Occipital lobe (tissue), 2 donors: ENCODE data around the gene AMACR. TPM values are rescaled to one million over a fixed set of nuclear protein-coding genes. Genes with fewer than 3 reads are reported as not detected.

Source experiments
- small RNA-seq: library from RNA; depleted of rRNA; stranded (forward); fragments of <200 nt; gene quantifications from one replicate; pipeline ENCODE3, GENCODE V24; 2014
- total RNA-seq: library from RNA; depleted of rRNA; stranded (reverse); fragments of >200 nt; gene quantifications from one replicate; pipeline ENCODE4 v1.2.3, GENCODE V29; 2014

Gene AMACR
- total RNA-seq, 1 donor from 2014 or later = 10.6 TPM

Small RNA genes lying within 50 kb of the gene (small RNA-seq; reads per million reads assigned to genes)
- not detected for gene AC139783.1

Other genes with a start within 250 kb of the AMACR start
- gene ADAMTS12, start 116.1 kb downstream of the AMACR start, total RNA-seq = 1.2 TPM
- gene RXFP3, start 71.7 kb downstream of the AMACR start, total RNA-seq = 0.94 TPM
- gene SLC45A2, start 23.4 kb downstream of the AMACR start, total RNA-seq = 0.16 TPM
- gene C1QTNF3, start 35.2 kb upstream of the AMACR start, total RNA-seq = 11.7 TPM